K562 (cell line): Measurements from ENCODE around the gene ILF2. TPM values are rescaled to one million over a fixed set of nuclear protein-coding genes. Genes with fewer than 3 reads are reported as not detected.
A peak's percentile ranks its signal among the peaks of the same experiment; 100 is the strongest.

ENCODE experiments used
- ATF7 ChIP-seq: fragments of 450-650 bp; IDR thresholded peaks from 2 replicates; pipeline ENCODE4 v1.7.1; 2014; ENCODE audit warnings: mild to moderate bottlenecking, moderate library complexity
- ELF4 ChIP-seq: fragments of 450-650 bp; formaldehyde crosslinking; IDR thresholded peaks from 2 replicates; pipeline ENCODE4 v1.4.0; 2022; ENCODE audit warnings: missing genetic modification characterization
- FOSL1 ChIP-seq: fragments of 200-800 bp; sonication (Bioruptor generic); conservative IDR thresholded peaks from 2 replicates; pipeline ENCODE4 v1.6.1; 2016; ENCODE audit warnings: missing genetic modification characterization, missing compliant biosample characterization
- FOXK1 ChIP-seq: sonication (generic); formaldehyde crosslinking; IDR thresholded peaks from 2 replicates; pipeline ENCODE4 v1.8.0; 2022; ENCODE audit warnings: missing genetic modification reagents, mild to moderate bottlenecking, borderline replicate concordance
- FOXK2 ChIP-seq, 2 experiments: fragments of 450-650 bp; IDR thresholded peaks in 1 of 2; conservative IDR thresholded peaks in 1 of 2; 2 replicates each; pipeline ENCODE4 v1.6.1; 2016; ENCODE audit warnings: low read depth in 2 of 2, mild to moderate bottlenecking in 1 of 2
- JUND ChIP-seq, 2 experiments: IDR thresholded peaks; 2 replicates in 1 of 2; 3 replicates in 1 of 2; pipeline ENCODE4 v1.6.1; 2011; ENCODE audit warnings: borderline replicate concordance in 2 of 2, low read depth in 2 of 2, low read length in 2 of 2, improper control_type of control experiment in 1 of 2, missing biosample characterization in 1 of 2, missing genetic modification characterization in 1 of 2, missing genetic modification reagents in 1 of 2
- L3MBTL2 ChIP-seq: fragments of 450-650 bp; IDR thresholded peaks from 2 replicates; pipeline ENCODE4 v1.6.1; 2016; ENCODE audit warnings: mild to moderate bottlenecking, moderate library complexity
- MTA3 ChIP-seq: fragments of 450-650 bp; formaldehyde crosslinking; IDR thresholded peaks from 2 replicates; pipeline ENCODE4 v1.6.1; 2017; ENCODE audit warnings: mild to moderate bottlenecking, borderline replicate concordance
- NFIC ChIP-seq: fragments of 450-650 bp; IDR thresholded peaks from 2 replicates; pipeline ENCODE4 v1.6.1; 2017; ENCODE audit warnings: mild to moderate bottlenecking, inconsistent platforms
- NFIX ChIP-seq: fragments of 250-450 bp; sonication (Bioruptor Pico); IDR thresholded peaks from 2 replicates; pipeline ENCODE4 v1.4.0; 2020; ENCODE audit warnings: low read depth, mild to moderate bottlenecking, moderate library complexity
- PHTF2 ChIP-seq: fragments of 250-450 bp; sonication (Bioruptor Pico); IDR thresholded peaks from 2 replicates; pipeline ENCODE4 v1.5.0; 2021; ENCODE audit warnings: mild to moderate bottlenecking
- PML ChIP-seq: IDR thresholded peaks from 2 replicates; pipeline ENCODE4 v1.6.1; 2012; ENCODE audit warnings: low read length, inconsistent platforms
- POLR2AphosphoS2 ChIP-seq: IDR thresholded peaks from 2 replicates; pipeline ENCODE4 v1.6.1; 2012; ENCODE audit warnings: low read length, improper control_type of control experiment
- RAD21 ChIP-seq, 2 experiments: fragments of 250-450 bp in 1 of 2; fragments of 450-650 bp in 1 of 2; sonication (Bioruptor Pico) in 1 of 2; formaldehyde crosslinking in 1 of 2; IDR thresholded peaks in 1 of 2; conservative IDR thresholded peaks in 1 of 2; 2 replicates each; pipeline versions ENCODE4 v1.4.0 to v1.8.0; 2020 to 2022; ENCODE audit warnings: mild to moderate bottlenecking in 2 of 2, moderate library complexity in 1 of 2
- RNF2 ChIP-seq: sonication (generic); IDR thresholded peaks from 2 replicates; pipeline ENCODE4 v1.6.1; 2016
- TAF1 ChIP-seq: IDR thresholded peaks from 2 replicates; pipeline ENCODE4 v1.6.1; 2011; ENCODE audit warnings: mild to moderate bottlenecking, low read length, moderate library complexity; ENCODE audit not compliant: insufficient read depth, control insufficient read depth, severe bottlenecking; ENCODE audit errors: extremely low read depth
- UBTF ChIP-seq, 2 experiments: IDR thresholded peaks; 2 replicates each; pipeline ENCODE4 v1.6.1; 2012; ENCODE audit warnings: improper control_type of control experiment in 2 of 2, low read depth in 2 of 2, low read length in 2 of 2, borderline replicate concordance in 1 of 2
- ZBTB9 ChIP-seq: fragments of 450-650 bp; formaldehyde crosslinking; IDR thresholded peaks from 2 replicates; pipeline ENCODE4 v1.4.0; 2020; ENCODE audit warnings: mild to moderate bottlenecking, moderate library complexity
- ZNF175 ChIP-seq: fragments of 200-800 bp; sonication (Bioruptor generic); IDR thresholded peaks from 2 replicates; pipeline ENCODE4 v1.6.1; 2016; ENCODE audit warnings: low read depth, mild to moderate bottlenecking, missing genetic modification characterization, missing compliant biosample characterization
- ZNF511 ChIP-seq: sonication (generic); formaldehyde crosslinking; IDR thresholded peaks from 2 replicates; pipeline ENCODE4 v1.8.0; 2022; ENCODE audit warnings: mild to moderate bottlenecking, missing genetic modification reagents
- ZNF589 ChIP-seq: fragments of 200-800 bp; sonication (Bioruptor generic); IDR thresholded peaks from 2 replicates; pipeline ENCODE4 v1.6.1; 2016; ENCODE audit warnings: low read depth, missing genetic modification characterization, missing compliant biosample characterization
- ZNF766 ChIP-seq: fragments of 200-800 bp; sonication (Bioruptor generic); conservative IDR thresholded peaks from 2 replicates; pipeline ENCODE4 v1.6.1; 2016; ENCODE audit warnings: missing genetic modification characterization, missing compliant biosample characterization
- ZNF830 ChIP-seq: fragments of 250-450 bp; sonication (Bioruptor Pico); IDR thresholded peaks from 2 replicates; pipeline ENCODE4 v1.5.0; 2021; ENCODE audit warnings: mild to moderate bottlenecking
- polyA plus RNA-seq, 8 experiments: library from polyadenylated mRNA; depleted of rRNA in 4 of 8; stranded (reverse) in 5 of 8; unstranded in 3 of 8; fragments of >200 nt; fragmentation: Nextera tagmentation in 2 of 8; fragmentation: Illumina TruSeq in 1 of 8; extraction: Ambion mirVana in 2 of 8; extraction: Trizol in 1 of 8; gene quantifications; 2 replicates each; pipeline versions ENCODE4 v1.2.1 to v1.2.3, GENCODE V29; 2011 to 2014; ENCODE audit warnings: inconsistent platforms in 1 of 8, missing spikeins in 1 of 8
- total RNA-seq, 7 experiments: library from RNA; depleted of rRNA in 6 of 7; stranded (reverse); fragments of >200 nt in 6 of 7; fragmentation: Illumina TruSeq in 2 of 7; extraction: Trizol in 2 of 7; gene quantifications; 2 replicates each; pipeline versions ENCODE4 v1.2.1 to v1.2.3, GENCODE V29; 2011 to 2021; ENCODE audit warnings: low replicate concordance in 1 of 7

Gene ILF2
- total and polyA plus RNA-seq, 9 of the 15 experiments (the other 6 are each of a cell fraction or from before 2014, with no cell fraction given), result 282 to 726 (median 474) TPM

- TF ChIP-seq FOSL1, result peak; percentile 2; the same call in 1 of the 2 replicates
- no peak for TF ChIP-seq PHTF2 (CRISPR knock-in tag)
- peak; percentile 54; the same call in 1 of the 2 replicates for TF ChIP-seq ZNF589 (CRISPR knock-in tag)
- peak; percentile 28; the same call in 1 of the 2 replicates for TF ChIP-seq JUND (IDR thresholded peaks at IDR 0.05; ENCODE audit: borderline replicate concordance, low read depth, low read length)
- no peak; the same call in 2 of the 3 replicates for TF ChIP-seq JUND (tag; IDR thresholded peaks at IDR 0.05; ENCODE audit: borderline replicate concordance, low read depth, low read length)
- TF ChIP-seq ELF4, result no peak
- TF ChIP-seq TAF1, result peak; percentile 68
- peak; percentile 80; the same call in 1 of the 2 replicates for TF ChIP-seq FOXK1 (CRISPR knock-in tag)
- TF ChIP-seq ZBTB9 (CRISPR knock-in tag), result peak; percentile 23; the same call in 1 of the 2 replicates
- peak; percentile 87 for TF ChIP-seq L3MBTL2
- TF ChIP-seq PML, result peak; percentile 51; the same call in 1 of the 2 replicates
- peak; percentile 35 for TF ChIP-seq ATF7
- TF ChIP-seq ZNF175, result peak; percentile 64
- no peak; the same call in 1 of the 2 replicates for TF ChIP-seq ZNF830 (CRISPR knock-in tag)
- peak in 1 of 2 experiments; percentile 67; a peak in 3 of 4 replicates for TF ChIP-seq RAD21 (CRISPR knock-in tag; conservative IDR thresholded peaks at IDR 0.05 in 1 of 2, IDR thresholded peaks at IDR 0.05 in 1 of 2)
- peak; percentile 68; the same call in 1 of the 2 replicates for TF ChIP-seq POLR2AphosphoS2
- TF ChIP-seq RNF2, result 0 out of 2 replicates have a peak, but pooled peaks have one; percentile 47
- peak; percentile 80; the same call in 1 of the 2 replicates for TF ChIP-seq ZNF766
- peak in 1 of 2 experiments; percentile 86; a peak in 2 of 4 replicates for TF ChIP-seq UBTF (IDR thresholded peaks at IDR 0.05; ENCODE audit: borderline replicate concordance in 1 of 2, low read depth in 2 of 2, low read length in 2 of 2)
- TF ChIP-seq MTA3, result peak; percentile 78; the same call in 1 of the 2 replicates
- TF ChIP-seq NFIX (CRISPR knock-in tag), result no peak
- TF ChIP-seq ZNF511 (CRISPR knock-in tag), result peak; percentile 44; the same call in 1 of the 2 replicates
- peak; percentile 76 to 90 for TF ChIP-seq FOXK2 (conservative IDR thresholded peaks at IDR 0.05 in 1 of 2, IDR thresholded peaks at IDR 0.05 in 1 of 2; ENCODE audit: low read depth in 2 of 2)
- TF ChIP-seq NFIC, result peak; percentile 96
These were observed 43.7 kb downstream of the ILF2 start, which contains the start of gene S100A13 (continued) for GRCh38 chr1:153626904-153627714.
